Heart right ventricle (tissue), 16 donors: ENCODE measurements around the gene KAT7. TPM values are rescaled to one million over a fixed set of nuclear protein-coding genes. Genes with fewer than 3 reads are reported as not detected.
A peak's percentile ranks its signal among the peaks of the same experiment; 100 is the strongest.
"Not testable (repeated sequence)": the region's sequence is repeated elsewhere in the genome, so short reads cannot be mapped to it uniquely, and the experiment has no call there.

Source experiments
- ATAC-seq, 8 donors: fragments of 200-7000 bp; cut with Tn5 transposase; one replicate each; pipeline ENCODE4 v1.9.1; 2020; ENCODE audit warnings: mild to moderate bottlenecking in 8 of 8, moderate library complexity in 8 of 8, moderate number of reproducible peaks in 1 of 8
- DNase-seq, 2 donors: peaks; one replicate each; pipeline ENCODE4 v3.0.0-alpha.2; 2020
- H3K27ac ChIP-seq, 10 donors: fragments of 200-600 bp; sonication (generic) in 2 of 10; one replicate each; pipeline versions ENCODE4 v1.5.0 to v1.8.0; 2020 to 2022; ENCODE audit warnings: mild to moderate bottlenecking in 3 of 10
- H3K27me3 ChIP-seq, 7 donors: fragments of 200-600 bp; one replicate each; pipeline ENCODE4 v1.8.0; 2021 to 2022; ENCODE audit warnings: mild to moderate bottlenecking in 2 of 7
- H3K36me3 ChIP-seq, 9 donors: fragments of 200-600 bp; sonication (generic) in 1 of 9; one replicate each; pipeline versions ENCODE4 v1.5.0 to v1.8.0; 2020 to 2022; ENCODE audit warnings: mild to moderate bottlenecking in 2 of 9
- H3K4me1 ChIP-seq, 9 donors: fragments of 200-600 bp; sonication (generic) in 1 of 9; one replicate each; pipeline versions ENCODE4 v1.5.0 to v1.8.0; 2020 to 2022; ENCODE audit warnings: mild to moderate bottlenecking in 4 of 9
- H3K4me3 ChIP-seq, 10 donors: fragments of 200-600 bp; sonication (generic) in 2 of 10; one replicate each; pipeline versions ENCODE4 v1.5.0 to v1.8.0; 2020 to 2022; ENCODE audit warnings: mild to moderate bottlenecking in 7 of 10, moderate library complexity in 2 of 10
- H3K9me3 ChIP-seq, 11 donors: fragments of 200-600 bp in 10 of 11; sonication (generic) in 2 of 11; one replicate each; pipeline versions ENCODE4 v1.5.0 to v1.8.0; 2013 to 2022; ENCODE audit warnings: mild to moderate bottlenecking in 2 of 11, control low read depth in 1 of 11, moderate library complexity in 1 of 11
- CTCF ChIP-seq, 9 donors: fragments of 200-600 bp; sonication (generic) in 2 of 9; IDR thresholded peaks; one replicate each; pipeline versions ENCODE4 v1.5.0 to v1.8.0; 2021 to 2022; ENCODE audit warnings: antibody characterized with exemption in 9 of 9, mild to moderate bottlenecking in 5 of 9, moderate library complexity in 1 of 9
- WGBS, 2 donors: extraction: QIAGEN DNeasy Blood & Tissue Kit; methylation state at CpG; one replicate each; pipeline ENCODE4 v1.1.7; 2013; ENCODE audit warnings: inconsistent platforms in 1 of 2; 5-methylcytosine and 5-hydroxymethylcytosine counted together
- intact Hi-C, 10 donors: fragments of 100-400 bp; cut with DNase I; formaldehyde crosslinking; loops; one replicate each; pipeline versions ENCODE4 v1.11.1 to v1.14.2; 2022
- polyA plus RNA-seq, 2 donors: library from polyadenylated mRNA; stranded (reverse); fragments of 200-250 nt; gene quantifications; one replicate each; pipeline ENCODE4 v1.2.3, GENCODE V29; 2013
- total RNA-seq, 10 donors: library from RNA; stranded (reverse); fragmentation: NEBNext Ultra II Directional in 3 of 10; extraction: Animal tissue kit (Norgen Biotek cat#: 25700) in 3 of 10; gene quantifications; one replicate each; pipeline versions ENCODE4 v1.2.1 to v1.2.4, GENCODE V29; 2021 to 2023
- donor health status: Arrhythmogenic right ventricular cardiomyopathy.
- donor health status: ischemic (EF 13 %, LVEDD 7.1; RV severe dilation, severe dysfunction).
- donor health status: healthy with polysubstance abuse.
- donor health status: DM: no; HTN: yes; CAD: no.
- donor health status: DM: no; HTN: no; CAD: no.
- donor health status: ischemic (EF 25% LVEDD 6.9; RV normal size, moderate dysfunction).
- donor health status: ischemic (EF 25% LVEDD 5.7; RV mildly dilated, moderate dysfunction).
- donor health status: healthy.
- donor health status: DM: yes; HTN: yes; CAD: no.
- donor health status: Ischemic cardiomyopathy.
- donor health status: ischemic (EF 35%, LVEDD 5.7; RV mildly dilated, moderate dysfunction).
- donor health status: nonischemic (EF 11% LVEDD 7.7; RV severe dilation, severe dysfunction).
- donor health status: DM: yes; HTN: yes; CAD: no.
- donor health status: PGD.
- donor health status: ischemic (EF 29% LVEDD 5.4; RV normal size, mild dysfunction).
- donor health status: nonischemic (EF 23%, LVEDD 6.1; RV moderate dilation, normal function).

KAT7 gene
- total and polyA plus RNA-seq, 12 donors, result 5.9 to 81.3 (median 60.5) TPM

- 75 to 77% methylated on average over 6 of the region's 6 CpGs for WGBS, 2 donors
Measured at GRCh38 chr17:49757151-49757777, 31.2 kb upstream of the KAT7 start.

GRCh38 chr17:49758464-49759010 lies 29.9 kb upstream of the KAT7 start:
- Histone ChIP-seq H3K27ac (peak overlapping the region in 4 of 10 donors; percentile 31 to 61 (median 32)), H3K4me1 (peaks cover 0 to 82% (median 52%) of the 10 kb centered on the region in 9 donors), H3K36me3 (peaks cover 0 to 12% (median 0%) of the 10 kb centered on the region in 9 donors)
- H3K4me3 ChIP-seq, H3K9me3 ChIP-seq, intact Hi-C loops, ATAC-seq, DNase-seq, H3K27me3 ChIP-seq: not testable (repeated sequence)
- WGBS, 2 donors, result 88 to 90% methylated on average over 8 of the region's 8 CpGs

More at GRCh38 chr17:49757151-49757777, 31.2 kb upstream of the KAT7 start:
- H3K27ac ChIP-seq, result peak overlapping the region in 3 of 10 donors; percentile 13 to 49 (median 19)
- DNase-seq, result no peak
- intact Hi-C loops, result no loop called here
- peaks cover 3 to 84% (median 58%) of the 10 kb centered on the region in 9 donors for H3K4me1 ChIP-seq
- H3K36me3 ChIP-seq, result peaks cover 0 to 12% (median 0%) of the 10 kb centered on the region in 9 donors
- ATAC-seq, result peak in 2 of 8 donors; percentile 24 to 32
- no peaks in the 10 kb centered on the region for H3K27me3 ChIP-seq
- H3K4me3 ChIP-seq, result peak overlapping the region in 1 of 10 donors; percentile 10
- TF ChIP-seq CTCF (IDR thresholded peaks at IDR 0.05), result no peak
- H3K9me3 ChIP-seq, result no peaks in the 10 kb centered on the region

- Histone ChIP-seq H3K36me3 (peaks cover 0 to 12% (median 0%) of the 10 kb centered on the region in 9 donors), H3K27ac (peak overlapping the region in 4 of 10 donors; percentile 31 to 61 (median 32)), H3K27me3 (no peaks in the 10 kb centered on the region), H3K4me1 (peaks cover 0 to 75% (median 46%) of the 10 kb centered on the region in 9 donors), H3K9me3 (no peaks in the 10 kb centered on the region), H3K4me3 (no peak overlapping the region)
- no peak for ATAC-seq
- DNase-seq, result no peak
- intact Hi-C loops, result no loop called here
- WGBS, 2 donors, result 25 to 44% methylated on average over 3 of the region's 3 CpGs
- TF ChIP-seq CTCF (IDR thresholded peaks at IDR 0.05), result no peak
Measured at GRCh38 chr17:49759203-49759602, 29.3 kb upstream of the KAT7 start.

- H3K9me3 ChIP-seq, result no peaks in the 10 kb centered on the region
- peaks cover 0 to 71% (median 45%) of the 10 kb centered on the region in 9 donors for H3K4me1 ChIP-seq
- intact Hi-C loops, result loop anchor here in 3 of 10 donors (5.0 kb wide), 2 partner anchors 33 to 38 kb away; no protein-coding TSS in a partner anchor
- ATAC-seq (no peak), DNase-seq (no peak)
- H3K36me3 ChIP-seq, result peaks cover 0 to 12% (median 0%) of the 10 kb centered on the region in 9 donors
- WGBS, 2 donors, result 71% methylated on average over 1 of the region's 1 CpG
- no peak overlapping the region for H3K4me3 ChIP-seq
- H3K27ac ChIP-seq, result peak overlapping the region in 1 of 10 donors; percentile 11
- no peak for TF ChIP-seq CTCF (IDR thresholded peaks at IDR 0.05)
- H3K27me3 ChIP-seq, result no peaks in the 10 kb centered on the region
Measured at GRCh38 chr17:49760296-49760695, 28.2 kb upstream of the KAT7 start.
